Measurements from ENCODE around the gene ANO2.

The ANO2 gene

GRCh38 chr12:5987573-5987972 lies 42.5 kb upstream of the ANO2 start:
- TF ChIP-seq POLR2AphosphoS5 (IDR thresholded peaks at IDR 0.05; ENCODE audit: low read depth, low read length) (no peak), REST (IDR thresholded peaks at IDR 0.05; ENCODE audit: insufficient read depth in 1 of 2, low read depth in 2 of 2, low read length in 2 of 2) (no peak), TAF1 (IDR thresholded peaks at IDR 0.05; ENCODE audit: borderline replicate concordance, insufficient read depth, low read length) (no peak), FOXP2 (optimal IDR thresholded peaks at IDR 0.05; ENCODE audit: borderline replicate concordance, extremely low read depth, extremely low read length, insufficient read depth) (no peak), SIN3A (IDR thresholded peaks at IDR 0.05; ENCODE audit: borderline replicate concordance, insufficient read depth, low read length) (no peak)

DNA sequence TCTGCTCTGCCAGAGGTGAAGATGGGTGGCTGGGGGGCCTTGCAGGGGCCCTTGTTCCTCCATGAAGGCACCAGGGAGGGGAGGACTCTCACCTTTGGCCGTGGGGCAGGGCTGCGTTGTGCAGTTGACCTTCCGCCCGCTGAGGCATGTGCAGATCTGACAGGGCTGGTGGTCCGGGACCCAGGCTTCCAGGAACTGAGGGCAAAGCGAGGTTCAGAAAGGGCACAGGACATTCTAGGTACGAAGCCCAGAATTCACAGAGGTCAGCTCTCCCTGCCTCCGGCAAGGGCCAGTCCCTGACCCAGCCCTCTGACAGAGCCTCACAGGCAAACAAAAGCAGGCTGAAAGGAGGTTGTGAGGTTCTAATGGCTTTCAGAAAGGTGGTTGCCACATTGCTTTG lies 40.4 kb upstream of the ANO2 start:
- TF ChIP-seq POLR2AphosphoS5 (IDR thresholded peaks at IDR 0.05; ENCODE audit: low read depth, low read length) (no peak), FOXP2 (optimal IDR thresholded peaks at IDR 0.05; ENCODE audit: borderline replicate concordance, extremely low read depth, extremely low read length, insufficient read depth) (no peak), REST (IDR thresholded peaks at IDR 0.05; ENCODE audit: insufficient read depth in 1 of 2, low read depth in 2 of 2, low read length in 2 of 2) (no peak), SIN3A (IDR thresholded peaks at IDR 0.05; ENCODE audit: borderline replicate concordance, insufficient read depth, low read length) (no peak), TAF1 (IDR thresholded peaks at IDR 0.05; ENCODE audit: borderline replicate concordance, insufficient read depth, low read length) (no peak)

DNA sequence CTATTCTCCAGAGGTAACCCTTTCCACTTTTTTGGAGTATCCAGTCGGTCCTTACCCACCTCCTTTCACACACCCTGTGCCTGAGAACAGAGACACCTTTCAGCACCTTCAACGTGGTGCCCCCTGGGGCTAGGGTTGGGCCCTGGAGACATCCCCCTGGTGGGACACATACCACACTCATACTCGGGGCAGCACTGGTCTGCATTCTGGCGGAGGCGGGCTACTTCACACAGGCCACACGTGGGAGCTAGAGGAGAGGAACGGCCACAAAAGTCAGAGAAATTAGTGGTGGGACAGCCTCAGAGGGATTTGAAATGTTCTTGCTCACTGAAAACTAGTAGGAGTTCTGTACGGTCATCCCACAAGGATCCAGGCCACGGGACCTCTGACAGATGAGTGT lies 39.8 kb upstream of the ANO2 start:
- TF ChIP-seq FOXP2 (optimal IDR thresholded peaks at IDR 0.05; ENCODE audit: borderline replicate concordance, extremely low read depth, extremely low read length, insufficient read depth) (no peak), REST (IDR thresholded peaks at IDR 0.05; ENCODE audit: insufficient read depth in 1 of 2, low read depth in 2 of 2, low read length in 2 of 2) (no peak), SIN3A (IDR thresholded peaks at IDR 0.05; ENCODE audit: borderline replicate concordance, insufficient read depth, low read length) (no peak), POLR2AphosphoS5 (IDR thresholded peaks at IDR 0.05; ENCODE audit: low read depth, low read length) (no peak), TAF1 (IDR thresholded peaks at IDR 0.05; ENCODE audit: borderline replicate concordance, insufficient read depth, low read length) (no peak)

DNA sequence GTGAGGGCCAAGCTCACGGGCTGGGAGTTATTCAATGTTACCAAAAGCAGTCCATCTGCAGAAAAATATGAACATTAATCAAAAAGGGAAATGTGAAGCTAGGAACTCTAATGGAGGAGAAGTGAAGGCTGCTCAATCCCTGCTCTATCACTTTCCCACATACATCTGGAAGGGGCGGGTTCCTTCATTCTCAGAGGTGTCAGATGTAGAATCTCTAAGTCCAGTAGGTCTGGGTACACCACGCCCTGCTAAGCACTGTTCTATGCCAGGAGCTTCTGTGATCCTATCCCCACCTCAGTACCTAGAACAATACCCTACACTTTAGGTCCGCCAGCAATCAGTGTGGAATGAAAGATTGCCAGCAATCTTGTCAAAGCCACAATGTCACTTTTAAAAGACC lies 37.0 kb upstream of the ANO2 start:
- TF ChIP-seq TAF1 (IDR thresholded peaks at IDR 0.05; ENCODE audit: borderline replicate concordance, insufficient read depth, low read length), result no peak
- TF ChIP-seq POLR2AphosphoS5 (IDR thresholded peaks at IDR 0.05; ENCODE audit: low read depth, low read length), result no peak
- TF ChIP-seq FOXP2 (optimal IDR thresholded peaks at IDR 0.05; ENCODE audit: borderline replicate concordance, extremely low read depth, extremely low read length, insufficient read depth), result no peak
- no peak for TF ChIP-seq SIN3A (IDR thresholded peaks at IDR 0.05; ENCODE audit: borderline replicate concordance, insufficient read depth, low read length)
- TF ChIP-seq REST (IDR thresholded peaks at IDR 0.05; ENCODE audit: insufficient read depth in 1 of 2, low read depth in 2 of 2, low read length in 2 of 2), result no peak

DNA sequence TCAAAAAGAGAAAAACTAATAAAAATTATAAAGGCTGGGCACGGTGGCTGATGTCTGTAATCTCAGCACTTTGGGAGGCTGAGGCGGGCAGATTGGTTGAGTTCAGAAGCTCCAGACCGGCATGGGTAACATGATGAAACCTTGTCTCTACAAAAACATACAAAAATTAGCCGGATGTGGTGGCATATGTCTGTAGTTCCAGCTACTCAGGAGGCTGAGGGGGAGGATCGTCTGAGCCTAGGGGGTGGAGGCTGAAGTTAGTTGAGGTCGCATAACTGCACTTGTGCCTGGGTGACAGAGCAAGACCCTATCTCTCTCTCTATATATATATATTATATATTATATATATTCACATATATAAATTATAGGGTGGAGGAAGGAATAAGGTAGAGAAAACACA lies 32.5 kb upstream of the ANO2 start:
- no peak for TF ChIP-seq REST (IDR thresholded peaks at IDR 0.05; ENCODE audit: insufficient read depth in 1 of 2, low read depth in 2 of 2, low read length in 2 of 2)
- no peak for TF ChIP-seq TAF1 (IDR thresholded peaks at IDR 0.05; ENCODE audit: borderline replicate concordance, insufficient read depth, low read length)
- no peak for TF ChIP-seq POLR2AphosphoS5 (IDR thresholded peaks at IDR 0.05; ENCODE audit: low read depth, low read length)
- no peak for TF ChIP-seq SIN3A (IDR thresholded peaks at IDR 0.05; ENCODE audit: borderline replicate concordance, insufficient read depth, low read length)
- no peak for TF ChIP-seq FOXP2 (optimal IDR thresholded peaks at IDR 0.05; ENCODE audit: borderline replicate concordance, extremely low read depth, extremely low read length, insufficient read depth)
